ENCODE data around the gene CTNNB1.
A peak's percentile ranks its signal among the peaks of the same experiment; 100 is the strongest.

Gene CTNNB1

DNA sequence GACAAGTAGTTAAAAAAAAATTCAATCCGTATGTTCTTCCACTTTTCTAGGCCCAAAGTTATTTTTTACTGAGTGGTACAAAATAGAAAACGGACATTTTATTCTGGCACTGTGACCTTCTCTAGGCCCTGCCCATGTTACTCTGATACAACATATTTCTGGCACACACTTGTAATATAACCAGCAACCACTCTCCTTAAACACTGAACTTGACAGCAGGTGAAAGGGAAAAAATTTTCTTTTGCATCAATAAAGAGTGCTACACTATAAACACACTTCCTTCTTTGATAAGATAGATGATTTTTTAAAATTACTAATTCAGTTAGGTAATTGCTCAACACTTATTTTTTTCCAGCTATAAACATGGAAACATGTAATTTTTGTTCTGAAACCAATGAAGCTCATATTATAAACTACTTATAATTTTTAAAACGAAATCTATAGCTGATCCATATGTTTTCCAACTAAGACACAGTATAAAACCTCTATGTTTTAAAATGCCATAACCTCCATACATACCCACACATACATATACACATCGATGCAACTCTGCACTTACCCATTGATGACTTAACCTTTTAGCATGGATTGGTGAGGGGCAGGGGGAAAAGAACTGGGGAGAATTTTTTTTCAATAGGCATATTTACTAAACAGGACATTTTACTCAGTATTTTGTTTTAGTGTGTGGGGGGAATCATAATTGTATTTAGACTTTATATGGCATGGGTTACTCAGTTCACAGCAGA is 5.3 kb upstream of the CTNNB1 start:
- DNase-seq = no peak

DNA sequence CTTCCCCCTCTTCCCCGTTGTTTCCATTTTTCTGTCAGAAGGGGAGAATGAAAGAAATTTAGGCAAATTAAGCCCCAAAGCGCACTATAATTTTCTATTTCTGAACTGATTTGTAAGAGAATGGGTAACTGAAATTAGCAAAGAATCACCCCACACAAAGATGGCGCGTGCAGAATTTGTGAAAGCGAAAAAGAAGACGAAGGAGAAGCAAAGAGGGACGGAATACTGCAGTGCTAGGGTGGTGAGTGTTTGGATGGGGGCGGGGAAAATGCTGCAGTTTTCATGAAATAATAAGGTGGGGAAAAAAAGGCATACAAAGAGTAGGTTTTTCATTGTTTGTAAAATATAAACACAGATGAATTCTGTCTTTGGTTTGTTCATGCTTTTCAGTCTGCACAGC is 4.6 kb upstream of the CTNNB1 start:
- DNase-seq = no peak

DNA sequence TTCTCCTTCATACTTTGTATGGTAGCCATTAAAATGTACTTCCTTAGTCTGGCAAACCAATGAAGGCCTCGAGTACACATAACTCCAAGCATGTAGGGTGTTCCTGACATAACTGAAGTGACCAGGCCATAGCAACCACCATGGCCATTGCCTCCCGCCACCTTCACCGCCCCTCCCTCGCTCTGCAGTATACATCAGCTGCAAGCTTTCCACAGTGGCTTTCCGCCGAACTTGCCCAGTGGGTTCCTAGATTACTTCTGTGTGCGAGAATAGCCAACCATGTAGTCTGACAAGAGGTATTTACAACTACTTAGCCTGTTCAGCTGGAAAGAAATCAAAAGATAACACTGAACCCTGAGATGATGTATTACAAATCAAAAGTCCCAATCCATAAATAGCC is 3.4 kb upstream of the CTNNB1 start:
- DNase-seq = no peak

DNA sequence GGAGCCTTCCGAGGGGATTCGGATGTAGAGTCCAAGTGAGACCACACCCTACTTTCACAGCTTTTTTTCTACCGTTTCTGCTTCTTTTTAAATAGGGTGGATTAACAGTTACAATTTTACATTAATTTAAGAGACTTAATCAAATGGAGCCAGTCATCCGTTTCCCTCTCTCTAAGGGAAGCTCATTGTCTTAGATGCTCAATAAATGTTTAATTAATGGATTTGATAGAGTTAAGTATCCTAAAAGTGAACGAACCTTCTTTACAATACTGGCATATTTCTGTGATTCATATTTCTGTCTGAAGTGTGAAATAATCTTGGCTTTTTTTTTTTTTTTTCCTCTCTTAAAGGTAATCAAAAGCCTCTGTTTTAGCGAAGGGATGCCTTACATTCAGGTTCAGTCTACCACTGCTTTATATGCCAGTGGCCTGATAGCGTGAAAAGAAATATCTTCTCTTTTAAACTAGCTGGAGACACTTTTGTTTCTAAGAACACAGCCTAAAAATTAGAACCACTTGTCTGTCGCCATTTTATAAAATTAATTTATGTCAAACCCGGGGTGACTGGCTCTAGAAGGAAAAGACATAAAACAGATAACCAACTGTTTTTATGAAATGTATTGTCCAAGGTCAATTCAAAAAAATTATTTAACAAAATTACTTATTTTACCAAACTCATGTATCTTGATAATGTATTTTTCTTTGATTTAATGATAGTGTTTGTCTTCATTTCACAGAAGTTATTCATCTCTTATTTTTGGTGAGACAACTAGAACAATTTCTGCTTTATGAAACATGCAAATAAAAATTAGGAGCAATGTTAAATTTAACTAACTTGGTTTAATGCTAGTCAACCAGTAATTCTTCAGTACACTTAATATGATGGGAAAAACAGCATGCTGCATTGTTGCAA is 2.5 kb upstream of the CTNNB1 start:
- DNase-seq = no peak

DNA sequence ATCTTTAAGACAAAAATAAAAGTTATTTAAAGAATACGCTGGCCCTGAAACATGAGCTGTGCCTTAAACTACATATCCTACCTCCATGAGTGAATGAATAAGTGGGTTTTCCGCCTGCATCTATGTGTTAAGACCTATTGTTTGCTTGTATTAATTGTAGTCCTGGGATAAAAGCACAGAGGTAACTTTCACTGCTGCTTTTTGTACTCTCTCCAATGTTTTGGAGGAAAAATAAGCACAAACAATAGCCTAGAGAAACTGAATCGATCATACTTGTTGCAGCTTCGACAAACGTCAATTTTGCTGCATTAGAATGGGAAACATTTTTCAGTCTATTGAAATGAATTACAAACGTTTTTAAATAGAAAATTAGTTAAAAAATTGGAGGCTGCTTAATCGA is 1.3 kb upstream of the CTNNB1 start:
- DNase-seq = no peak

DNA sequence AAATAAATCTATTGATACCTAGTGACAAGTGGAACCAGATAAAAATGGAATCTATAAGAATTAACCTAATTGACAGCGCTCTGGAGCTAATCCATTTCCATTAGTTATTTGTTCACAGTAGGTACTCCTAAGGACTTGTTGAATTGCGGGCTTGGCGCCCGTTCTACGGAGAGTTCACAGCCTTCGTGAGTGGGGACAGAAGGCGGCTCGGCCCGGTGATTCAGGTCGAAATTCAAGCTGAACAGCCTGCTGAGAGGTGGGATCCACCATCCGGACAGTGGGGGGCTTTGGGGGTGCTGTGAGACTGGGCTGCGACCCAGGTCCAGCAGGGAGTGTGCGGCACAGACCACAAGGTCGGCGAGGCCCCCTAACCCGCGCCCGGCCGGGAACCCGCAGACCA is 779 bp upstream of the CTNNB1 start:
- peak; percentile 26 to 28 for DNase-seq

DNA sequence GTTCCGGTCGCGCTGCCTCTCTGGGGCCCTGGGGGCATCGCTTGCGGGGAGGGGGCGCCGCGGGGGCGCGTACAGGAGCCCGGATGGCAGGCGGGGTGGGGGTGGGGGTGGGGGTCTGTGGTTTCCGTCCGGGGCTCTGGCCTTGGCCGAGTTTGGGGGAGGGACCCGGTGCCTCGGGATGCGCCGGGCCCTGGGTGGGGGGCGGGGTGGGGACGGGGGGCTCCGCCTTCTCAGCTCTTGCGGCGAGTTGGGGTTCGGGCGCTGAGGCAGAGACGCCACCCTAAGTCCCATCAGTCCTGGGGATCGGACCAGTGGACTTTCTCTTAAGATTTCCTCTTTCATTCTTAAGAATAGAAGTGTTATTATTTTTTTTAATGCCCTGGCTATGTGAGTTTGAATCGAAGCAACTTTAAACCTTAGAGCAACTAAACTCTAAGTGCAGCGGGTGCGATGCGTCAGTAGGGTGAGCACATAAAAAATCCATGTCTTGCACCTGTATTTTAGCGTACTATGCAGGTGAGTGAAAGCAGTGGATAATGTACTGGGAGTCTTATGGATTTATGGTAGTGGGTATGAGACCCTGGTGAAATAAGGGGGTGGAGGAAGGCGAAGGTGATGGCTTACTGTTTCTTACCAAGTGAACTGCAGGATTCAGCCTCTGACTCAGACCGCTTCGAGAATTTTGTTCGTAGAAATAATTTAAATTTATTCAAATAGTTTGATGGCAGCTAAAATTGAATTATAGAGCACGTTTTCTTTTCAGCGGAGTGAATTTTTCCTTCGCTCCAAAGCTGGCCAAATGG is 762 bp downstream of the CTNNB1 start:
- peak; percentile 45 to 46 for DNase-seq

DNA sequence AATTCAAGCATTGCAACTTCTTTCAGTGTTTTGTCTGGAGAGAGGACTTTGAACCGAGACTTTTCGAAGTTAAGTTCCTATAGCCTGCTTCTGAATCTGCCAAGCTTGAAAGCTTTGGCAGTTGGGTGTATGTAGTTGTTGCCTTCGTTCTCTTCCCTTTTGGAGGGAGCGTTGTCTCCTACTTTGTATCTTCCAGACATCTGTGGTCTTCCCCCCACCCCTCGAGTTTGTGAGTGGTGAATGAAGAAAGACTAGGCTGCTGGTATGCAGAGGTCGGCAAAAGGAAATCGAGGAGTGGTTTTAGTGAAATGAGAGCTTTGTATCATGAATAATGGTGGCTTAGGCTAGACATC is 1.3 kb downstream of the CTNNB1 start:
- peak in 1 of 2 experiments; percentile 34 for DNase-seq

DNA sequence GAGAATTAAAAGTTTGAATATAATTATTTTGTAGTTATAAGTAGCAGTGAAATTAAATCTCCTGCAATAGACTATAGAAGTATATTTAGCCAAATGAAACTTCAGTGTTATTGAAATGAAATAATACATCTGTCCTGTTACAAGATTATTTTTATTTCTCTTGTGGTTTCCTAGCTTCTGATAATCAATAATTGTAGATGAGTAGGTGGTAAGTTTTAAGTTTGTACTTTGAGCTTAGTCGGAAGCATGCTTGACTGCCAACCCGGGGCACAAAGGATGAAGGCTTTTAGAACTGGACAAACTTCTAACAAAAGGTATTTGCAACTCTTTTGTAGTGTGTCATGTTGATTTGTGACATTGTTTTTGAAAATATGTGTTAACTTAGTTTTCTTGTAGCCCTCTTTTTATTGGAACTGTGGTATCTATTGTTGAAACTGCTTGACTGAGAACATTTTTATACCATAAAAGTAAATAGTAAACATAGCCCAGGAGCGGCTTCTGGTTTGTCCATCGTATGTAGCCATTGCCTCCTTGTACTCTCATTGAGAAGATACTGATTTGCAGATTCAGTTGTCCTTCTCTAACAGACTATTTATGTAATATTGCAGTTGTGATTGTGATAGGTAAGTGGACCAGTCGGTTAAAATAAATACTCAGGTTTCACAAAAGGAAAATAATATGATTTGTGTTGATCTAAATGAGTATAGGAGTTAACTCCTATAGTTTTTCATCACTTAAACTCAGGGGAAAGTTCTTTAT is 2.9 kb downstream of the CTNNB1 start:
- no peak for DNase-seq

DNA sequence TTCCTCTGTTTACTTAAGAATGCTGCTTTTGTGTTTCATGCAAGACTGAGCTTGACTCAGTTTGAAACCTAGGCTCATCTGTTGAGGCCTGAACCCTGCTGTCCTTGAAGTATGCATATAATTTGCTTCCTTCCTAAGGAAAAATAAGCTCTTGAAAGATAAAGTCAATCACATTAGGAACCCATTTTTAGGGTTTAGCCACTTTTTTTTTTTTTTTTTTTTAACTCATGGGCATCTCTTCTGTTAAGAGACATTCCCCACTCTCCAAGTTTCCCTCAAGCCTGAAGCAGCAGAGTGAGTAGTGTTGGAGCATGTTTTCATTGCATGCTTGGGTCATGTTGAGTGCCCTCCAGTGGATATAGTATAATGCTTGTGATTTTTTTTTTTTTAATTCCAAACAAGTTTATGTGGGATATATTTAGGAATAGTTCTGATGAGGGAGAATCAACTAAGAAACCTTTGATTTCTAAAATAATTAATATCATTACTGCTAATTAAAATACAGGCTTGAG is 3.6 kb downstream of the CTNNB1 start:
- DNase-seq = no peak

DNA sequence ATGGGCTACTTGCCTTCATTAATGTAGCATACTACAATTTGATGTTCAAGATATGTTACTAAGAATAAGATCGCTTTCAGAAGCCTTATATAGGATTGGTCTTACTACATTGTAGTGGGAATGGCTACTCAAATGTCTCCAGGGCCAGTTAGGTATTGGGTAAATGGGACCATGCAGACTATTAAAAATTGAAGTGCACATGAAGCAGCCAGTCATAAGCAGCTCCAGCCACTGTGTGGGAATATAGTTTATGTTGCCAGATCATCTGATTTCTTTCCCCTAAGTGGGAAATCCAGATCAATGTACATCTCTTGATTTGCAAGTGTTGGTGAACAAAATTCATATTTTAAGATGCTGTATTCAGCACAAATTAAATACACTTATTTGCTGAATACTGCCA is 5.1 kb downstream of the CTNNB1 start:
- no peak for DNase-seq

DNA sequence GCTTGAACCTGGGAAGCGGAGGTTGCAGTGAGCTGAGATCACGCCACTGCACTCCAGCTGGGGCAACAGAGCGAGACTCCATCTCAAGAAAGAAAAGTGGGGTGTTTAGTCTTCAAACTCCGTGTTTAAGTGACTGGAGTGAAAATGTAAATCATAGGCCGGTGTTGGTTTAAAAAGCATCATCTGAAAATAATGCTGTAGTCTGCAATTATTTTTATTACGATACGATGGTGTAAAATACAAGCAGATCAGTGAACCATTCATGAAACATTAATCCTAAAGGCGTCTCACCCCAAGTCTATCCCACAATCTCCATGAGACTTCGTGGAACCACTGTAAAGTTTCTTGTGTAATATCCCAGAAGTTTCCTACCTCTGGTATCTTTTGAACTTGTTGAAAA is 6.3 kb downstream of the CTNNB1 start:
- DNase-seq = no peak

DNA sequence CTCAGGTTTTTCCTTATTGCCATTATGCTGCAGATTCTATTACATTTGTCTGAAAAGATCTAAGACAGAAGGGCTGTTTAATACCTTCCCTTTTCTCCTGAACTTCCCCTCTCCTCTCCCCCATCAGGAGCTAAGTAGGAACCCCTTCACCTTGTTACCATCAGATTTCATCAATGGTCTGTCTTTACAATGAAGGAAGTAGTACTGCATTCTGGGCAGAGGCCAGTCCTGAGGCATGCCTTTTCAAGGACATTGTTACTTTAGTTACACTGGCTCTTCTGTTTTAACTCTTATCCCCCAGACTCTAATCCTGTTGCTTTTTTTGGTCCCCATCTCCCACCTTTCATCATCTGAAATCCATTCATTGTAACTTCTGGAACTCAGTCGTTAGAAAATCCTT is 8.1 kb downstream of the CTNNB1 start:
- no peak for DNase-seq

DNA sequence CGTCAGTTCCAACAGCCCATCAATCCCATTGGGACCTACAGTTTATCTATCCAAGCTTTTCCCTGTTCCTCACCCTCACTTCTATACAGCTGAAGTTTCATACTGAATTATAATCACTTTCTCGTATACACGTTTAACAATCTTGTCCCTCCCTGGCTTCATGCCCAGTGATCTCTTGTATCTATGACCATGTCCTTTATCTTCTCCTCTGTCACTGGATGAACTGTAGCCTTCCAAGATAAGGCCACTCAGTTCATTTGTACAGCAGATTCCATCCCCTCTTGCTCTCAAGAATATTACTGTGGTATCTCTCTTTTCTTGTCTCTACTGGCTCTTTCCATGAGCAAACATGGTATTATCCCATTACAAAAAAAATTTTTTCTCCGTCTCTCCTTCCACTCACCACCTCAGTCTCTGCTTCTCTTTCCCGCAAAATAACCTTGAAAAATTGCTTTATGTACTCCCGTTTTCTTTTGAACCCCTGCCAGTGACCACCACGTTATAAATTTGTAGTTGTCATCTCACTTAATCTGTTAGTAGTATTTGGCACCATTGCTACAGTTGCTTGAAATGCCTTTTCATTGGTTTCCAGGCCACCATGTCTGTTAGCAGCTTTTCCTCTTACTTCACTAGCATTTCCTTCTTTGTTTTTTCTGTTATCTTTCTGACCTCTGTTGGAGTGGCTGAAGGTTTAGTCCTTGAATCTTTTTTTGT is 9.4 kb downstream of the CTNNB1 start:
- no peak for DNase-seq

DNA sequence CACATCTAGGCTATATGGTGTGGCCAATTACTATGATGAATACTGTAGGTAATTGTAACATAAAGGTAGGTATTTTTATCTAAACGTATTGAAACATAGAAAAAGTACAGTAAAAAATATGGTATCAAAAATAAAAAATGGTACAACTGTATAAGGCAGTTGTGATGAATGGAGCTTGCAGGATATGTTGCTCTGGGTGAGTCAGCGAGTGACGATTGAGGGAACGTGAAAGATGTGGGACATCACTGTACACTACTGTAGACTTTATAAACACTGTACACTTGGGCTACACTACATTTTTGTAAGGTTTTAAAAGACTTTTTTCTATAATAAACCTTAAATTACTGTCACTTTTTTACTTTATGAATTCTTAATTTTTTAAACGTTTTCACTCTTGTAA is 10.3 kb downstream of the CTNNB1 start:
- no peak for DNase-seq

DNA sequence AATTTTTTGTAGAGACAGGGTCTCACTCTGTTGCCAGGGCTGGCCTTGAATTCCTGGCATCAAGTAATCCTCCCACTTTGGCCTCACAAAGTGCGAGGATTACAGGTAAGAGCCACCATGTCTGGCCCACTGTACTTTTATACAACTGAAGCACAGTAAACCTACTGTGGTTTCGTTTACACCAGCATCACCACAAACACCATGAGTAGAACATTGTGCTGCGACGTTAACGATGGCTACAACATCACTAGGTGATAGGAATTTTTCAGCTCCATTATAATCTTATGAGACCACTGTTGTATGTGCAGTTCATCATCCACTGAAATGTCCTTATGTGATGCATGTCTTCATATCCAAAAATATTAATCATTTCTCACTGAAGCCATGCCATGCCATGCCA is 11.7 kb downstream of the CTNNB1 start:
- no peak for DNase-seq

DNA sequence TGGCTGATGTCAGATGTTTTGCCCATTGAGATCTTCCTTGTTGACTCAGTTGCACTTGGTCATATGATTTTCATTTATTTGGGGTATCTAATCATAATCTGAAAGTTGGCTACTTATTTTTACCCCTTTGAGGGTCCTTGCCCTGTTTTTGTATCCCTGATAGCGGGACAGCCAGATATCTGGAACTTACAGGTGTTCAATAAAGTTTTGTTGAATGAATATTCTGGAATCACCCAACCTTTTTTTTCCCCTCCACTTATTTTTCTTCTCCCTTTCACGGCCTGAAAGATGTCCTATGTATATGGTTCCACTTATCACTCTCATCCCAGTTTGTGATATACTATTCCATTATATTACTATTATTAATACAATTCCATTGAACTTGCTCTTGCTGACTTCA is 12.8 kb downstream of the CTNNB1 start:
- DNase-seq = no peak

DNA sequence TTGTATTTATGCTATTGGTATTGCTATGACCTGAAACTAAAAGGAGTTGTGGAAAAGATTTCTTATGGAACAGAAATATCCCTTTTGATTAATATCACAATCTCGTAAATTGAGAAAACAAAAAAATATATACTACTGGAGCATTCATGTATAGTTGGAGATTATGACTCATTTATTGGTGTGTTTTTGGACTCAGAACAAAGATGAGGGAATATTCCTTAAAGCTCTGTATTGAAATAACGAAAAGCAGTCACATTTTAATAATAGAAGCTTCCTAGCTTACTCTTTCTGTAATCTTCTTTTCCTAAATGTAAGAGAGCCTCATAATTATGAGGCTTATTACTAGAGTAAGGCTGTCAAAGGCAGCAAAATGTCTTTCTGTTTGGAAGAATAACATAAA is 14.3 kb downstream of the CTNNB1 start:
- no peak for DNase-seq

DNA sequence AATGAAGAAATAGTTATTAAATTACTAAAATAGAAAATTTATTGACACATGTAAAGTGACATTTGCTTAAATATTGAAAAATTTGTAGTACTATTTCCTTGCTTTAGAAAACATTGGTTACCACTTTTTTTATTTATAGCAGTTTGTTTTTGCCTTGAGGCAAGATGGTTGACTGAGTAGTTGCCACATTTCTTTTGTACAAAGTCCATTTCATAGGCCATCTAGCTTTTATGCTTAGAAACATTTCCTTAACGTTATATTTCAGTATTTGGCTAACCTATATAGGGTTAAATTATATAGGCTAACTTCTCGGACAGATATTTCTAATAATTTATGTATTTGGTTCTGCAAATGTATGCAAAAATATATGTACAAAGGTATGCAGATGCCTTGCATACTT is 17.1 kb downstream of the CTNNB1 start:
- no peak for DNase-seq

DNA sequence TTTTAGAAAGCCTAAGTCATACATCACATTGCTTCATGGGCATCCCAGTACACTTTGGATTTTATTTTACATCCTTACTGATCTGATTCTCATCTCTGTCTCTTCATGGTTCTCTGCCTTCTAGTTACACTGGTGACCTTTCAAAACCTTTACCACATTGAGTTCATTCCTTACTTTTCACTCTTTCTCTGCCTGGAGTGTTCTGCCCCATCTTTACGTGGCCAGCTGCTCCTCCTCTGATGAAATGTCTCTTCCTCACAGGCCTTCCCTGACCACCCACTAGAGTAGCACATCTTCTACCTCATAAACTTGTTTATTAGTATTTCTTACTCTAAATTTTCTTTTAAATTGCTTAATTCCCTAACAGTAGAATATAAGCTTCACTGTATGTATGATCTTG is 17.7 kb downstream of the CTNNB1 start:
- DNase-seq = no peak

DNA sequence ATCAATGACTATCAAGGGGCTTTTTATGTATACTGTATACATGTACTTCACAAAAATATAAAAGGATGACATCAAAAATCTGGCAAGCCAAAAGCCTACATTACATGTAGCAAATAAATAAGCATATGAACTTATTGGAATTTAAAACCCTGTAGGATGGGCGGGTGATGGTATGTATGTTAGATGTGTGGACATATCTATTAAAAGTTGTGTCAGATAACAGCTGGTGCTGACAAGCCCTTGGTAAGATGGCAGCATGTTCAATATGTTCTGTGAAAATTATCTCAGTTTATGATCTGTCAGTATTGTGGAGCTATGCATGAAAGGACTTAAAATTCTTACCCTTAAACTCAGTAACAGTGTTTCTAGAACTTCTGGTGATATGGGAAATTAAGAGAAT is 20.1 kb downstream of the CTNNB1 start:
- DNase-seq = no peak

All from activated CD4-positive, alpha-beta T cell treated with anti-CD3 and anti-CD28 coated beads, Interleukin-2, amount 50 U/mL, for 48 hours (primary cell).